Stimulated activated naive CD8-positive, alpha-beta T cell treated with anti-CD3 and anti-CD28 coated beads, Interleukin-15, amount 100 ng/mL, for 72 hours (primary cell): Measurements from ENCODE around the gene DNAI7.

Experiments used
- ATAC-seq: fragments of 150-1000 bp; cut with Tn5 transposase; 2 replicates; pipeline ENCODE4 v1.10.0; 2021; ENCODE audit warnings: mild to moderate bottlenecking, moderate library complexity
- DNase-seq, 2 donors: peaks; one replicate each; pipeline ENCODE4 v3.0.0; 2021 to 2022
- H3K27ac Mint-ChIP-seq, 2 donors: one replicate each; pipeline ENCODE4 v1.8.0; 2022; ENCODE audit warnings: mild to moderate bottlenecking in 2 of 2, mixed read lengths in 2 of 2, moderate library complexity in 2 of 2
- H3K27me3 Mint-ChIP-seq: one replicate; pipeline ENCODE4 v1.8.0; 2022; ENCODE audit warnings: mixed read lengths
- H3K4me1 Mint-ChIP-seq: one replicate; pipeline ENCODE4 v1.8.0; 2022; ENCODE audit warnings: mild to moderate bottlenecking, mixed read lengths
- H3K4me3 Mint-ChIP-seq, 2 donors: one replicate each; pipeline ENCODE4 v1.8.0; 2022; ENCODE audit warnings: mild to moderate bottlenecking in 2 of 2, mixed read lengths in 2 of 2, moderate library complexity in 1 of 2
- H3K9me3 Mint-ChIP-seq, 2 donors: one replicate each; pipeline ENCODE4 v1.8.0; 2022; ENCODE audit warnings: mixed read lengths in 2 of 2

Gene DNAI7

GRCh38 chr12:25089738-25090137 lies 105.2 kb downstream of the DNAI7 start:
- Mint-ChIP-seq H3K27me3 (no peaks in the 10 kb centered on the region), H3K4me1 (peaks cover 25% of the 10 kb centered on the region), H3K27ac (peak overlapping the region; percentile 8 to 82), H3K9me3 (peaks cover 4 to 5% of the 10 kb centered on the region in 2 donors), H3K4me3 (peak overlapping the region; percentile 10 to 28)
- ATAC-seq (peak; percentile 74), DNase-seq (peak in 1 of 2 donors; percentile 22)

GRCh38 chr12:25087596-25087995 lies 107.4 kb downstream of the DNAI7 start:
- no peak overlapping the region for H3K27ac Mint-ChIP-seq
- DNase-seq (no peak), ATAC-seq (no peak)
- no peaks in the 10 kb centered on the region for H3K9me3 Mint-ChIP-seq
- no peak overlapping the region for H3K4me3 Mint-ChIP-seq
- peaks cover 25% of the 10 kb centered on the region for H3K4me1 Mint-ChIP-seq
- H3K27me3 Mint-ChIP-seq = no peaks in the 10 kb centered on the region

- H3K27me3 Mint-ChIP-seq = no peaks in the 10 kb centered on the region
- H3K27ac Mint-ChIP-seq = peak overlapping the region in 1 of 2 donors; percentile 56
- DNase-seq (no peak), ATAC-seq (no peak)
- H3K4me1 Mint-ChIP-seq = peaks cover 14% of the 10 kb centered on the region
- no peak overlapping the region for H3K4me3 Mint-ChIP-seq
- no peaks in the 10 kb centered on the region for H3K9me3 Mint-ChIP-seq
These were observed 110.1 kb downstream of the DNAI7 start for GRCh38 chr12:25084816-25085215.

GRCh38 chr12:25083211-25083610 lies 111.7 kb downstream of the DNAI7 start:
- DNase-seq = no peak
- H3K4me3 Mint-ChIP-seq = no peak overlapping the region
- ATAC-seq = no peak
- peaks cover 10% of the 10 kb centered on the region for H3K4me1 Mint-ChIP-seq
- no peaks in the 10 kb centered on the region for H3K9me3 Mint-ChIP-seq
- H3K27me3 Mint-ChIP-seq = no peaks in the 10 kb centered on the region
- no peak overlapping the region for H3K27ac Mint-ChIP-seq

- H3K27me3 Mint-ChIP-seq = no peaks in the 10 kb centered on the region
- H3K9me3 Mint-ChIP-seq = no peaks in the 10 kb centered on the region
- ATAC-seq (no peak), DNase-seq (no peak)
- peaks cover 6% of the 10 kb centered on the region for H3K4me1 Mint-ChIP-seq
- no peak overlapping the region for H3K4me3 Mint-ChIP-seq
- no peak overlapping the region for H3K27ac Mint-ChIP-seq
These were observed 112.3 kb downstream of the DNAI7 start for GRCh38 chr12:25082628-25083027.

- H3K4me1 Mint-ChIP-seq = peaks cover 16% of the 10 kb centered on the region
- ATAC-seq = no peak
These were observed 115.6 kb downstream of the DNAI7 start for GRCh38 chr12:25079393-25079792.

GRCh38 chr12:25074954-25075353 lies 120.0 kb downstream of the DNAI7 start:
- no peak overlapping the region for H3K4me3 Mint-ChIP-seq
- H3K27ac Mint-ChIP-seq = no peak overlapping the region
- H3K27me3 Mint-ChIP-seq = no peaks in the 10 kb centered on the region
- peaks cover 42% of the 10 kb centered on the region for H3K4me1 Mint-ChIP-seq
- DNase-seq = no peak
- no peak for ATAC-seq
- no peaks in the 10 kb centered on the region for H3K9me3 Mint-ChIP-seq

More at GRCh38 chr12:25079393-25079792, 115.6 kb downstream of the DNAI7 start:
- no peaks in the 10 kb centered on the region for H3K9me3 Mint-ChIP-seq
- no peak for DNase-seq
- no peak overlapping the region for H3K4me3 Mint-ChIP-seq
- H3K27me3 Mint-ChIP-seq = no peaks in the 10 kb centered on the region
- H3K27ac Mint-ChIP-seq = peak overlapping the region in 1 of 2 donors; percentile 46

- Mint-ChIP-seq H3K27ac (no peak overlapping the region), H3K4me3 (no peak overlapping the region), H3K9me3 (no peaks in the 10 kb centered on the region), H3K4me1 (peaks cover 43% of the 10 kb centered on the region), H3K27me3 (no peaks in the 10 kb centered on the region)
- DNase-seq (no peak), ATAC-seq (no peak)
These were observed 120.8 kb downstream of the DNAI7 start for GRCh38 chr12:25074113-25074512.

GRCh38 chr12:25072906-25073650 lies 121.9 kb downstream of the DNAI7 start:
- Mint-ChIP-seq H3K27me3 (no peaks in the 10 kb centered on the region), H3K4me1 (peaks cover 54% of the 10 kb centered on the region), H3K4me3 (no peak overlapping the region), H3K9me3 (no peaks in the 10 kb centered on the region), H3K27ac (no peak overlapping the region)
- DNase-seq = no peak
- ATAC-seq = no peak

- DNase-seq (no peak), ATAC-seq (no peak)
- Mint-ChIP-seq H3K4me3 (no peak overlapping the region), H3K27ac (no peak overlapping the region), H3K4me1 (peaks cover 62% of the 10 kb centered on the region), H3K27me3 (no peaks in the 10 kb centered on the region), H3K9me3 (no peaks in the 10 kb centered on the region)
These were observed 123.6 kb downstream of the DNAI7 start for GRCh38 chr12:25071366-25071765.

- H3K4me1 Mint-ChIP-seq = peaks cover 48% of the 10 kb centered on the region
- no peaks in the 10 kb centered on the region for H3K9me3 Mint-ChIP-seq
- DNase-seq (no peak), ATAC-seq (no peak)
- H3K4me3 Mint-ChIP-seq = no peak overlapping the region
- no peak overlapping the region for H3K27ac Mint-ChIP-seq
- H3K27me3 Mint-ChIP-seq = no peaks in the 10 kb centered on the region
These were observed 125.7 kb downstream of the DNAI7 start for GRCh38 chr12:25069224-25069623.

- DNase-seq (no peak), ATAC-seq (no peak)
- Mint-ChIP-seq H3K27me3 (no peaks in the 10 kb centered on the region), H3K4me3 (no peak overlapping the region), H3K27ac (no peak overlapping the region), H3K4me1 (peaks cover 57% of the 10 kb centered on the region), H3K9me3 (no peaks in the 10 kb centered on the region)
These were observed 129.9 kb downstream of the DNAI7 start for GRCh38 chr12:25065035-25065434.

GRCh38 chr12:25063873-25064628 lies 130.9 kb downstream of the DNAI7 start:
- Mint-ChIP-seq H3K4me1 (peaks cover 61% of the 10 kb centered on the region), H3K27ac (no peak overlapping the region), H3K4me3 (no peak overlapping the region), H3K27me3 (no peaks in the 10 kb centered on the region), H3K9me3 (no peaks in the 10 kb centered on the region)
- DNase-seq = no peak
- ATAC-seq = no peak

GRCh38 chr12:25058658-25059058 lies 136.3 kb downstream of the DNAI7 start:
- DNase-seq (no peak), ATAC-seq (no peak)
- Mint-ChIP-seq H3K27ac (no peak overlapping the region), H3K9me3 (no peaks in the 10 kb centered on the region), H3K27me3 (no peaks in the 10 kb centered on the region), H3K4me1 (peaks cover 70% of the 10 kb centered on the region), H3K4me3 (no peak overlapping the region)
